SK-N-SH treated with all-trans-retinoic acid at 6 μM for 48 hours (cell line): ENCODE measurements around the gene DPEP2NB.

ENCODE experiments used
- ATAC-seq: fragments of 200-7000 bp; cut with Tn5 transposase; 3 replicates; pipeline ENCODE4 v1.9.1; 2020; ENCODE audit warnings: mild to moderate bottlenecking, moderate library complexity
- CREB5 ChIP-seq: fragments of 250-450 bp; sonication (Bioruptor Pico); IDR thresholded peaks from 2 replicates; pipeline ENCODE4 v1.5.1; 2020; ENCODE audit warnings: low read depth, mild to moderate bottlenecking, moderate library complexity
- ESRRG ChIP-seq: fragments of 250-450 bp; sonication (Bioruptor Pico); IDR thresholded peaks from 2 replicates; pipeline ENCODE4 v1.6.1; 2021; ENCODE audit warnings: mild to moderate bottlenecking
- GLIS3 ChIP-seq: fragments of 250-450 bp; sonication (Bioruptor Pico); IDR thresholded peaks from 2 replicates; pipeline ENCODE4 v1.5.0; 2020; ENCODE audit warnings: mild to moderate bottlenecking, moderate library complexity
- OSR1 ChIP-seq: fragments of 250-450 bp; sonication (Bioruptor Pico); IDR thresholded peaks from 2 replicates; pipeline ENCODE4 v1.8.0; 2022; ENCODE audit warnings: moderate library complexity, mild to moderate bottlenecking, inconsistent platforms
- PATZ1 ChIP-seq: fragments of 250-450 bp; sonication (Bioruptor Pico); IDR thresholded peaks from 2 replicates; pipeline ENCODE4 v1.8.0; 2020; ENCODE audit warnings: mild to moderate bottlenecking, moderate library complexity, borderline replicate concordance
- POU6F1 ChIP-seq: fragments of 250-450 bp; sonication (Bioruptor Pico); IDR thresholded peaks from 2 replicates; pipeline ENCODE4 v1.8.0; 2021; ENCODE audit warnings: low read depth, mild to moderate bottlenecking, moderate library complexity, borderline replicate concordance
- PPARA ChIP-seq: fragments of 250-450 bp; sonication (Bioruptor Pico); IDR thresholded peaks from 2 replicates; pipeline ENCODE4 v1.5.0; 2020; ENCODE audit warnings: mild to moderate bottlenecking, borderline replicate concordance
- RARB ChIP-seq: fragments of 250-450 bp; sonication (Bioruptor Pico); IDR thresholded peaks from 2 replicates; pipeline ENCODE4 v1.8.0; 2021; ENCODE audit warnings: mild to moderate bottlenecking, moderate library complexity
- TCF4 ChIP-seq: fragments of 250-450 bp; sonication (Bioruptor Pico); IDR thresholded peaks from 2 replicates; pipeline ENCODE4 v1.8.0; 2021; ENCODE audit warnings: mild to moderate bottlenecking, moderate library complexity, borderline replicate concordance
- TOX ChIP-seq: fragments of 250-450 bp; sonication (Bioruptor Pico); IDR thresholded peaks from 2 replicates; pipeline ENCODE4 v1.8.0; 2021; ENCODE audit warnings: mild to moderate bottlenecking, moderate library complexity, borderline replicate concordance
- ZC3H10 ChIP-seq: fragments of 250-450 bp; sonication (Bioruptor Pico); IDR thresholded peaks from 2 replicates; pipeline ENCODE4 v1.5.1; 2021; ENCODE audit warnings: mild to moderate bottlenecking, moderate library complexity
- ZFP3 ChIP-seq: fragments of 250-450 bp; sonication (Bioruptor Pico); IDR thresholded peaks from 2 replicates; pipeline ENCODE4 v1.5.0; 2020; ENCODE audit warnings: mild to moderate bottlenecking, moderate library complexity
- ZNF70 ChIP-seq: fragments of 450-650 bp; formaldehyde crosslinking; IDR thresholded peaks from 2 replicates; pipeline ENCODE4 v1.5.0; 2020; ENCODE audit warnings: mild to moderate bottlenecking, moderate library complexity
- ZNF8 ChIP-seq: fragments of 450-650 bp; formaldehyde crosslinking; IDR thresholded peaks from 2 replicates; pipeline ENCODE4 v1.5.0; 2020; ENCODE audit warnings: mild to moderate bottlenecking, moderate library complexity
- TF ChIP-seq, protein P1 (sequence below): fragments of 250-450 bp; sonication (Bioruptor Pico); IDR thresholded peaks from 2 replicates; pipeline ENCODE4 v1.5.0; 2020; ENCODE audit warnings: mild to moderate bottlenecking, moderate library complexity

The DPEP2NB gene

DNA sequence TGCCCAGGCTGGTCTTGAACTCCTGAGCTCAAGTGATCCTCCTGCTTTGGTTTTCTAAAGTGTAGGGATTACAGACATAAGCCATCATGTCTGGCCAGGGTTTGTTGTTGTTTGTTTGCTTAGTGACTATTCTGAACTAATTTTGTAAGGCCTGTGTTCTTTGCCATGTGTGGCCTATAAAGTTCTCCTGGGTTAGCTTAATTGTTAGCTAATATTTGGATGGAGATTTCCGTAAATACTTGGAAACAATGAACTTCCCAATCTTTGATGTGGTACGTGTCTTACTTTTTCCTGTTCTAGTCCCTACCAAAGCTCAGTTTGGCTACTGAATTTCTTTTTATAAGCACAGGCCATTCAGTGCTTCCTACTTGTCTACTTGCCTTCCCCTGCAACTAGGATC, 32.3 kb upstream of the DPEP2NB start:
- no peak for TF ChIP-seq ZC3H10 (CRISPR knock-in tag)
- no peak for TF ChIP-seq PATZ1 (CRISPR knock-in tag)
- TF ChIP-seq TOX (CRISPR knock-in tag) = no peak
- TF ChIP-seq OSR1 (CRISPR knock-in tag) = no peak
- TF ChIP-seq ZFP3 (CRISPR knock-in tag) = no peak
- no peak for TF ChIP-seq POU6F1 (CRISPR knock-in tag)
- TF ChIP-seq ZNF70 (CRISPR knock-in tag) = no peak
- TF ChIP-seq GLIS3 (CRISPR knock-in tag) = no peak
- TF ChIP-seq CREB5 = no peak
- no peak for TF ChIP-seq TCF4 (CRISPR knock-in tag)
- no peak for ATAC-seq

DNA sequence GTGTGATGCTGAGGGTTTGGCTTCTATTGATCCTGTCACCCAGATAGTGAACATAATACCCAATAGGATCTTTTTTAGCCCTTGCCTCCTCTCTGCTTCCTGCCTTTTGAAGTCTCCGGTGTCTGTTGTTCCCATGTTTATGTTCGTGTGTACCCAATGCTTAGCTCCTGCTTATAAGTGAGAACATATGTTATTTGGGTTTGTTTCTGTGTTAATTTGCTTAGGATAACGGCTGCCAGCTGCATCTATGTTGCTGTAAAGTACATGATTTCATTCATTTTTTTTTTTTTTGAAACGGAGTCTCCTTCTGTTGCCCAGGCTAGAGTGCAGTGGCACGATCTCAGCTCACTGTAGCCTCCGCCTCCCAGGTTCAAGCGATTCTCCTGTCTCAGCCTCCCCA, 30.4 kb upstream of the DPEP2NB start:
- TF ChIP-seq ZC3H10 (CRISPR knock-in tag) (no peak), ZFP3 (CRISPR knock-in tag) (no peak), ZNF8 (CRISPR knock-in tag) (no peak), PPARA (CRISPR knock-in tag) (no peak), PATZ1 (CRISPR knock-in tag) (no peak), OSR1 (CRISPR knock-in tag) (no peak), RARB (CRISPR knock-in tag) (no peak), TCF4 (CRISPR knock-in tag) (no peak; the same call in 1 of the 2 replicates), ESRRG (CRISPR knock-in tag) (no peak)
- TF ChIP-seq, protein P1, sequence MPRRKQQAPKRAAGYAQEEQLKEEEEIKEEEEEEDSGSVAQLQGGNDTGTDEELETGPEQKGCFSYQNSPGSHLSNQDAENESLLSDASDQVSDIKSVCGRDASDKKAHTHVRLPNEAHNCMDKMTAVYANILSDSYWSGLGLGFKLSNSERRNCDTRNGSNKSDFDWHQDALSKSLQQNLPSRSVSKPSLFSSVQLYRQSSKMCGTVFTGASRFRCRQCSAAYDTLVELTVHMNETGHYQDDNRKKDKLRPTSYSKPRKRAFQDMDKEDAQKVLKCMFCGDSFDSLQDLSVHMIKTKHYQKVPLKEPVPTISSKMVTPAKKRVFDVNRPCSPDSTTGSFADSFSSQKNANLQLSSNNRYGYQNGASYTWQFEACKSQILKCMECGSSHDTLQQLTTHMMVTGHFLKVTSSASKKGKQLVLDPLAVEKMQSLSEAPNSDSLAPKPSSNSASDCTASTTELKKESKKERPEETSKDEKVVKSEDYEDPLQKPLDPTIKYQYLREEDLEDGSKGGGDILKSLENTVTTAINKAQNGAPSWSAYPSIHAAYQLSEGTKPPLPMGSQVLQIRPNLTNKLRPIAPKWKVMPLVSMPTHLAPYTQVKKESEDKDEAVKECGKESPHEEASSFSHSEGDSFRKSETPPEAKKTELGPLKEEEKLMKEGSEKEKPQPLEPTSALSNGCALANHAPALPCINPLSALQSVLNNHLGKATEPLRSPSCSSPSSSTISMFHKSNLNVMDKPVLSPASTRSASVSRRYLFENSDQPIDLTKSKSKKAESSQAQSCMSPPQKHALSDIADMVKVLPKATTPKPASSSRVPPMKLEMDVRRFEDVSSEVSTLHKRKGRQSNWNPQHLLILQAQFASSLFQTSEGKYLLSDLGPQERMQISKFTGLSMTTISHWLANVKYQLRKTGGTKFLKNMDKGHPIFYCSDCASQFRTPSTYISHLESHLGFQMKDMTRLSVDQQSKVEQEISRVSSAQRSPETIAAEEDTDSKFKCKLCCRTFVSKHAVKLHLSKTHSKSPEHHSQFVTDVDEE = no peak
- TF ChIP-seq, all 23 proteins: peak for 0
- no peak for ATAC-seq

GRCh38 chr16:68041783-68042182, 26.1 kb upstream of the DPEP2NB start:
- ATAC-seq = no peak
- TF ChIP-seq POU6F1 (CRISPR knock-in tag) (no peak), PPARA (CRISPR knock-in tag) (no peak)
